ENCODE data around the gene PEX10.

PEX10 gene

DNA sequence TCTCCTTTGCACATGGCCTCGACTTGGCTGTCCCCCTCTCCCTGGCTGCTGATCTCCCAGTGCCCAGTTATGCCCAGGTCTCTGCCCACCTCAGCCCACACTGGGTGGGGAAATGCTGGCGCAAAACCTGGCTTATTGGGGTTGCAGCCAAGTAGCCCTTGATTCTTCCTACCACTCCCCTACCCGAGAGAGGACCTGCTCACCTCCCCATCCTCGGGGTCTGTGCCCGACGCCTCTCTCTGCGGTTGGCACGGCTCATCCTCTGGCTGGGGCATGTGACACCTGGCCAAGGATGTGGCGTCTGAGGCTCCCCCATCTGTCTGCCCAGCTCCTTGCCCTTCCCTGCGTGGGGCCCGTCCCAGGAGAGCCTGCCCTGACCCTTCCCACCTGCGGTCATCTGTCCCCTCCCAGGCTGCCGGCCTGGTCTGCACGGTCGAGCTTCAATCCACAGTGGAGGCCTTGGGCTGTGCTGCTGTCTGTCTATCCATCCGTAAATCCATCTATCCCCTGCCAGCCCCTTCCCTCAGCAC is 6.5 kb upstream of the PEX10 start:
- no peak for DNase-seq

DNA sequence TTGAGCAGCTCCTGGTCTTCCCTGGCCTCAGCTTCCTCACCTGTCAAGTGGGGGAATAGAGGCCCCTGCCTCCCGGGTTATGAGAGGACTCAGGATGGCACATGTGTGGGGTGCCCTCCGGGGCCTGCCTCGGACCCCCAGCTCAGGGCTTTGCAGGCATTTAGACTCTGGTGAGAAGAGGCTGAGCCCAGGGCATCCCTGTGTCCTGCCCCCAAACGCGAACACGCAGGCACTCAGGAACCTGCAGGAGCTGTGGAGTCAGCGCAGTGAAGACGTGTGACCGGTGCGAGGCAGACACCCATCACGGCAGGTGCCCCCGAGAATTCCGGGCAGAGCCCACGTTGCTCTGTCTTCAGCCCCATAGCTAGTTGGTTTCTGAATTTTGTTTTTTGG is 5.5 kb upstream of the PEX10 start:
- no peak for DNase-seq

DNA sequence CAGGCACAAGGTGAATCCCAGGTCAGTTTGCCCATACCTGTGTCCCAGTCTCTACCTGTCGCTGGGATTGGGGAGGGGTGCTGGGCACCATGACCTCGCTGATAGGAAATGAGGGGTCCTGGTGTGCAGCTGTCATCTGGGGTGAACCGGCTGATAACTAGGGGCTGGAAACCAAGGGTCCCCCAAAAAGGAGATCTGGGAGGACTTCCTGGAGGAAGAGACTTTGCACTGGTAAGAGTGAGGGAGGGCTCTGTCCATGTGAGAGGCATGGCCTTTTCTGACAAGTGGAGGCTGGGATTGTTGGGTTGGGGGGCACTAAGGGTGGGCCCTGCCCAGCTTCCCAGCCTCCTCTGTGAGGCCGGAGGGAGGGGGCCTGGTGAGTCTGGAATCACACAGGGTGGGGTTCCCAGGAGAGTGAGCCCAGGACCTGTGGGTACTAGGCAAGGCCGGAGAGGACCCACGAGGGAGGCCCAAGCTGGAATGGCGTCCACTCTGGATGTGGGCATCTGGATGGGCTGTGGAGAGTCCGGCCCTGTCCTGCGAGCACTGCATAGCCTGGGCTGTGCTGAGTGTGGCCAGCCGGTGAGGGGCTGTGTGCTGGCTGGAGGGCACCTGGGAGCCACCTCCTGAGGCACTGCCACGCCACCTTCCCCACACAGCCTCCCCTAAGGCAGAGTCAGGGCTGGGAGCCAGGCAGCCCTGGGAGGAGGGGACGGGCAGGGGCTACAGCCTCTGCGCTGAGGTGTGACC is 4.9 kb upstream of the PEX10 start:
- no peak for DNase-seq

DNA sequence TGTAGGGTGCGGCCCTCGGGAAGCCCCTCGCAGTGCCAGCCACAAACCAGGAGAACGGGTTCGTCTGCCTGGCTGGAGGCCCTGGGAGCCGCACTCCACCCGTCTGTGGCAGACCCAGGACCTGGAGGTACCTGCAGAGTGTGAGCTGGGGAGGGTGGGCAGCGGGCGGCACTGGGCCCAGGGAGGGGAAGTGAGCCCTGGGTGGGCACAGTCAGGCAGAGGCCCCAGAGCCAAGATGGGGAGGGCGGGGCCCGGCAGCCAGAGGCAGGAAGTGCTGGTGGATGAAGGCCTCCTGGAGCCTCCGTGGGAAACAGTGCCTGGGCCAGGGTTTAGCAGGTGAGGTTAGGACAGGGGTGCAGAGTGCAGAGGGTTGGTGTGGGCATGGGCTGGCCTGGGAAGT is 4.0 kb upstream of the PEX10 start:
- DNase-seq: peak; percentile 28

DNA sequence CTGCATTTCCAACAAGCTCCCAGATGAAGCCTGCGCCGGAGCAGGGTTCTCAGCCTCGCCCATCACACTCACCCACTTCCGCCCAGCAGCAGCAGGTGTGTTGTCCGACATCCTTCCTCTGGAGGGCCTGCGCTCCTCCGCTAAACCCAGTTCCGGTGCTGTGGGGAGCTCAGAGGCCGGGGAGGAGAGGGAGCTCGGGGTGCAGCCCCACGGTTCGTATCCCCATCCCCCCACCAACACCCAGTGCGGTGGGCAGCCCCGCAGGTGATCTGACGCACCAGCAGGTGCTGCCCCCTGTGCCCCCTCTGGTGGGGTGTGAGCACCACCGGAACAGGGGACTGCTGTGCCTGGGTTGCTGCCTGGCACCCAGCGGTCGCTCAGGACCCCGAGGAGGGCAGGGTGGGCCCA is 3.4 kb upstream of the PEX10 start:
- DNase-seq: peak; percentile 59

DNA sequence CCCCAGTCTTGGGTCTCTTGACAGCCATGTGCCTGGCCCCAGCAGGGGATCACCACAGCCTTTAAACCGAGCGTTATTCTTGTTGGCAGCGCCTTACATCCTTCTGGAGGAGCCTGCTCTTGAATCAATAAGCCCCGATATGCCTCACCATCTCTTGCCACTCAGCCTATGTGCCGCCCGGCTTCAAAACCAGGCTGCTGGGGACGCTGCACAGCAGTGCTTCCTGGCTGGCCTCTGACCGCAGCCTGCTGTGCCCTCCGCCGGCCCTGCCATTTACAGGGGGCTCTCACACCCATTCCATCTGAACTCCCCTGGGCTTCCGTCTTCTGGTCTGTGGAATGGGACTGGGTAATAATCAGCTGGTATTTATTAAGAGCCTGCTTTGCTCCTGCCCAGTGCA is 3.0 kb upstream of the PEX10 start:
- DNase-seq: no peak

DNA sequence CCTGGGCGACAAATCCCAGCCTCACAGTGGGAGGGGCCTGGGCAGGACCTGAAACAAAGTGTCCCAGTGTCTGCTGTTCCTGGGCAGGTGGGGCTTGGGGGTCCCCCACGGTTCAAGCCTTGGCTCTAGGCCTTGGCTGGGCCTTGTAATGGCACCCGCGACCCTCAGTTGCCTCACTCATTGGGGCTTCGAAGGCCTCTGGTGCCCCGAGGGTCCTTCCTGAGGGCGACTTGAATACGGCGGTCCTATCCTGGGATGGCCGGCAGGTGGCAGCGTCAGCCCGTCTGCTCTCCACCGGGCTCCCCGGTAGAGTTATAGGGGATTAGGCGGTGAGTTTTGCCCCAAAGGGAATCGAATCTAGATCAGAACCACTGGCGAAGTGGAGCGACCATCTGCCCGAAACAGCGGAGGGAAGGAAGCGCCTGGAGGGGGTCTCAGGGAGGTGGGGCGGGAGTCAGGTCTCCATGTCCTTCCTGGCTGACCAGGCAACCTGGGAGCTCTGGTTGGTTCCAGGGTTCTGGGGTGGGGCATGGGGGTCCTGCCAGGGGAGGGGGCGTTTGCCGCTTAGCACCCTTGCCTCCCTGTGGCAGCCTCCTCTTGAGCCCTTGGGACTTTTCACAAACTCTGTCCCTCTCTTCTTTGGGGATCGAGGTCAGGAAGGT is 2.1 kb upstream of the PEX10 start:
- DNase-seq: peak; percentile 81

DNA sequence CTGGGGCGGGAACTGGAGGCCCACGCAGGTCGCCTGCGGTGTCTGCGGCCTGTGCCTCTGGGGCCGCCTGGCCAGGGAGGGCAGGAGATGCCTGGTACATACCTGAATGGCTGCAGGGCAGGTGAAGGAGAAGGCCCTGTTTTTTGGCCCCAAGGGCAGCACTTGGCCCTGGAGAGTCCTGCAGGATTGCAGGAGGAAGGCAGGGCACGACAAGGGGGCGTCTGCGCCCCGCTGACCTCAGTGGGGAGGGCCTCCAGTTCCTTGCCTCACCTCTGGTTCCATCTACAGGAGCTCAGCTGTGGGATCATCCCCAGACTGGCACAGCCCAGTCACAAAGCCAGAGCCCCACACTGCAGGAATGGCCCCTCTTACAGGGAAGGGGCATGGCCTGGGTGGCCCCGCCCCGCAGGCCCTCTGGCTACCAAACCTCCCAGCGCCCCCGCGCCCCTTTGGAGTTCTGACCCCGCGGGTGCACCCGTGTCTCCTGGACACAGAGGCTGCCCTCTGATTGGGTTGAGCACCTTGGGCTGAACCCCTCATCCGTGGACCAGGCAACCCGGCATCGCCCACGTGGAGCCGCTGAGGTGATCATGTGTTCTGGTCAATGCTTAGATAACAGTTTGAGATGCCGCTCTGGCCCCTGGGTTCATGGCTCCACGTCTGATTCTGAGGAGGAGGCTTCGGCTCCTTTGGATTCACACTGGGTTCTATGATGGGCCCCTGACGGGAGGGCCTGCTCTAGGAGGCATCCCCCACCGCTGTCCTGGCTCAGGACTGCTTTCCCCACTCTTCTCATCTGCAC is 1.3 kb upstream of the PEX10 start:
- no peak for DNase-seq

DNA sequence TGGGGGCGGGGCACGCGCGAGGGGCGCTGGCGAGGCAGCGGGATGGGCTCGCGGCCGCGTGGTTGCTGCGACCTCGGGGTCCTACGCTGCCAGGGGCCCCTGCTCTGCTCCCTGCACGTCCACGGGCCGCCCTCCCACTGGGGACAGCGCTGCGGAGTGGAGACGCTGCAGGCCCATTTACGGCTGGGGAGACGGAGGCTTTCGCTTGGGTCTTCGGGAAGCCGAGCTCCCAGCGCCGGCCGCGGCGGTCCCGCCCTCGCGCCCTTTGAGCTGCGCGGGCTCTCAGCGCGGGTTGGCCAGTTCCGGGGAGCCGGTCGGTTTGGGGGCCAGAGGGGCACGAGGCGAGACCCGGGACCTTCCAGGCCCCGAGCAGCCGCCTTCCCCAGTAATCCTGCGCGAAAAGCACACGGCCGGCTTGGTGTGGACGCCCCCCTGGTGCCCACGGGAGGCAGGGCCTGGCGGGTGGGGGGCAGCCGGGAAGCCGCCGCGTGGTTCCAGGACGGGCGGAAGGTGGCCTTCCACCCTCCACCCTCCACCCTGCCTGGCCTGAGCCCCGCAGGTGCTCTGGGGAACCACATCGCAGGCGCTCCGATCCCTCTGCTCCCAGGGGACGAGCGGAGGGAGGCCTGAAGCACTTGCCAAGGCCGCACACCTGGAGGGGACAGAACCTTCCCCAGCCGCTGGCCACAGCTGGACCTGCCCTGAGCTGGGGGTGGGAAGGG is 570 bp upstream of the PEX10 start:
- DNase-seq: no peak

DNA sequence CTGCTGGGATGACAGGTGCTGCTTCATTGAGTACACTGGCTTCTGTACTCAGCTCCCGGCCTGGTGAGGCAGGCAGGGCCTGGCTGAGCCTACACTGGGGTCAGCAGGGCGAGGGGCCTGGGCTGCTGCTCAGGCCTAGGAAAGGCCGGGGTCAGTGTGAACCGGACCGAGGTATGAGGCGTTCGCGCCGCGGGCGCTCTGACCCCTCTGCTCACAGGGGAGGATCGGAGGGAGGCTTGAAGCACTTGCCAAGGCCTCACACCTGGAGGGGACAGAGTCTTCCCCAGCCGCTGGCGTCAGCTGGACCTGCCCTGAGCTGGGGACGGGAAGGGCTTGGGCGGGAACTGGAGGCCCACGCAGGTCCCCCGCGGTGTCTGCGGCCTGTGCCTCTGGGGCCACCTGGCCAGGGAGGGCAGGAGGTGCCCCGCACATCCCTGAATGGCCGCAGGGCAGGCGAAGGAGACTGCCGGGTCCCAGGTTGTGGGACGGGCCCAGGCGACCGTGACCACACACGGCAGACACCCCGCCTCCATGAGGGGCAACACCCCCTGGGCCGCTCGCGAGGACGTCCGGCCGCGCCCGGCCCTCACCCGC is 466 bp downstream of the PEX10 start:
- DNase-seq: no peak

DNA sequence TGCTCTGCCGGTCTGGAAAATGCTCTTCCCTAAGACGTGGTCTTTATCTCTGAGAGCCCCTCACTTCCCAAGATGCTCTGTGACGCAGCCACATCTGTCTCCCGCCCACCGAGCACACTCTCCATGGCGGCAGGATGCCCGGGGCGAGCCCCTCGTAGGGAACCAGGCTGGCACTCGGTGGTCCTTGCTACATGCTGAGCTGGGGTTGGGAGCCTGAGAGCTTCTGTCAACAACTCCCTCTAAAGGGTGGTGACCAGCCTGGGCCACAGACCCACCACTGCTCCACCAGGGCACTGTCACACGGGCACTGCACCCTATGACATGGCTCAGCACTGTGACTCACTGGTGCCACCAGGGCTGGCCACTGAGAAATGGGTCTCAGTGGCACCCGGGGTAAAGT is 2.6 kb downstream of the PEX10 start:
- no peak for DNase-seq

DNA sequence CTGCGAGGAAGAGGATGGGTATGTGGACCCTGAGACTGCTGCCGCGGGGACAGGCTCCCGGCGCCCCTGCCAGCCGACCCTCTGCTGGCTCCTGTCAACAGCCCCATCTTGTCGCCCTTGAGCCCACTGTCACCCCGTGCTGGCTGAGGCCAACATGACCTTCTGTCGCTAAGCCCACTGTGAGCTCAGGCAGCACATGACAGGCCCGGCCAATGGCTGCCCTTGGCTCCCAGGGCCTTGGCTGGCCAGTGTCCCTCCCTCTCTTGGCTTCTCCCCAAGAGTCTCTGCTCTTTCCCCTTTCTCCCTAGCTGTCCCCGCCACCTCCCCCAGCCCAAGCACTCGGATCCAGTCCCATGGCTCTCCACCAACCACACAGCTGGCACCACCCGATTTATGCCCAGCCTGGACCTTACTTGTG is 3.5 kb downstream of the PEX10 start:
- DNase-seq: no peak

DNA sequence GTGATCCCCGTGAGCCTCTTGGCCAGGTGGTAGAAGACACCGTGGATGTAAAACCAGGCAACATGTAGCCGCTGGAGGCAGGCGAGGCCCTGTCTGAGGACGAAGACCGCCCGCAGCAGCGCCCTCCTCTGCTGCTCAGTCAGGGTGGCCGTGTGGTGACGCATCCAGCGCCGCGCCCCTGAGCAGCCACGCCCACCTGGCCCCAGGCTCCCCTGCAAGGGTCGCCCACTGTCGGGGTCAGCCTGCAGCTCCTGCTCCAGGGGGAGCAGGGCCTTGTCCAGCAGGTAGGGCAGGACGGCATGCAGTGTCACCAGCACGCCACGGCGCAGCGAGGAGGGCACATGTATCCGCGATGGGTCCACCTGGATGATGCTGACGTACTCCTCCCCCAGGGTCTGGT is 3.9 kb downstream of the PEX10 start:
- DNase-seq: no peak

DNA sequence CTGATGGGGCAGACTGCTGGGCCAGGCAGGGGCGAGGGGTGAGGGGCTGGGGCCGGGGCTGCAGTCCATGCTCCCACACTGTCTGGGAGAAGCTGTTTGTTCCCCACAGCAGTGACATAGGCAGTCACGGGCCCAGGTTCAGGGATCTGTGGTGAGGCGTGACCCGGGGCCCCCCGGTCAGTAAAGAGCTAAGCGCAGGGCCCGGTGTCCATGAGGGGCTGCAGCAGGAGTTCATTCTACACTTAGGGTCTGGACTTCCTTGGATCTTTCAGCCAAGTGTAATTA is 4.4 kb downstream of the PEX10 start:
- DNase-seq: no peak

DNA sequence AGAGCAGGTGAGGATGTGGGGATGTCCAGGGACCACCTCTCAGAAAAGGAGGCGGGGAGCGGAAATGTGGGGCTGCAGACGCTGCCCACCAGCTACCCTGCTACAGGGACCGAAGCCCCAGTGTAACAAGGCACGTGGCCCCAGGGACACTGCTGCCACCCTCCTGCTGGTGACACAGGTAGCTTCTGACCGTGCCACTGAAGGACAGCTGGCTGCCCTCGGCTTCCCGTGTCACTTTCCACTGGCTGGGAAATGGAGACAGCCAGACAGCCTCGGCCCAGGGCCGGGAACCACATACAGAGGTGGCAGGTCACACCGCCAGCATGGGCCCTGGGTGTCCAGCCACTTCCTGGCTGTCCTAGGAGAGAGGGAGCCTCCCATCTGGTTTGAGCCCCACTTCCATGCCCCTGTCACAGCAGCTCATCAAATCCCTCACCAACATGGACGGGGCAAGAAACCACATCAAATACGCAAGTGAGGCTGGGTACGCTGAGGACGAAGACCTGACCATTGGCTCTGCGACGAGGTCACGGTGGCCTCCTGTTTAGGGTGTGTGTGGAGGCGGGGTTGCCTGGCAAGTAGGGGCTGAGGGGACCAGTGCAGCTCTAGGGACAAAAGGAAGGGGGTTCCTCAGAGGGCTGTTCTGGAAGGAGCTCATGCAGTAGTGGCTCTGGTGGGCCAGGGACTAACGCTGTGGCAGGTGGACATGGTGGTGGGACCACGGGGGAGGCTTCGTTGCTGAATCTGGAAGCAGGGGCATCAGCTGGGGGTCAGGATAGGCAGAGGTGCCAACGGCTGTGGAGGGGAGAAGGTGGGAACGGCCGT is 5.0 kb downstream of the PEX10 start:
- DNase-seq: no peak

DNA sequence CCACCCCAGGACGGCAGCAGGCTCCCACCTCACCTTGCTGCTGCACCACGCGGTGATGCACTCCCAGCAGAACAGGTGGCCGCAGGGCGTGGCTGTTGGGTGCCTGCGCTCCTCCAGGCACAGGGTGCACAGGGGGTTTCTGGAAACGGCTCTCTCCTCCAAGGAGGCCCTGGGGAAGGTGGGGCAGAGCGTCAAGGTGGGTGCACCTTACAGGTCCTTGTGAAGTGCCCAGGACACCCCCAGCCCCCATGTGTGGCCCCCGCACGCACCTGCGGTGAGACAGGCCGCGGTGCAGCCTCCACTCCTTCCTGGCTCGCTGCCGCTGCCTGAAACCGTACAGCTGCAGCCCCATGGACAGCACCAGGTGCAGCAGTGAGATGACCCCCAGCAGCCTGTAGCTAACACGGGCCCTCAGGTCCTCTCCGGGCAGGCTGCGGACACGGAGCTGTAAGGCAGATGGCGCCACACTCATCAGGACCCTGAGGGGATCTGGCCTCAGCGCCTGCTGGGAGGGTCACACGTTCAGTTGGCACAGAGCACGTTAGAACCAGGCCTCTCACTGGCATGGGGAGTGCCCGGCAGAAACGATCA is 5.8 kb downstream of the PEX10 start:
- no peak for DNase-seq

DNA sequence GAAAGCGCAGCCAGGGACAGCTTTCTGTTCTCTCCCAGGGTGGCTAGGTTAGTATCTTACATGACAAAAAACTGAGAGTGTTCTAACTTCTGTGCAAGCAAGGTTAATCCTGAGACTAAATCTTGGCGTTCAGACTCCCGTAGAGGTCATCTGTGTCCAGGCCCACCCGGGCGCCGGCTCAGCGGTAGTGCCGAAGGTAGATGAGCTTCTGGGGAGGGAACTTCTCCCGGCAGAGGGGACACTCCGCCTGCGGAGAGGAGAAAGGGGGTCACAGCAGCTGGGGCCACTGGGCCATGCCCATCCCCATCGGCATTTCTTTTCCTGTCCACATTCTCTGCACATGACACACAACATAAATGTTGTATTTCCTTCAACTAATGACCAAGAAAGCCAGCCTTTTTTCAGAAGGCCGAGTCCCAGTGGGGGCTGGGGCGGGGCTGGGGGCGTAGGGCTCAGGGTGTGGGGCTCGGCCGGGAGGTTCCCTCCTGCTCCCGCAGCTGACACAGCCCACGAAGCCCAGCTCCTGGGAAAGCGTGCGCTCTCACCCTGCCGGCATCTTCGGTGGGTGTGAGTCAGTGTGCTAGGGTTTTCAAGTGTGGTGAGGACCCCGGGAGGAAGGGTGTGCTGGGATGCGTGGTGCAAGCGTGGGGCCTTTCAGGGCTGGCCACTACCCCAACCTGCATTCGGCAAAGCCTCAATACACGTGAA is 6.6 kb downstream of the PEX10 start:
- DNase-seq: no peak

DNA sequence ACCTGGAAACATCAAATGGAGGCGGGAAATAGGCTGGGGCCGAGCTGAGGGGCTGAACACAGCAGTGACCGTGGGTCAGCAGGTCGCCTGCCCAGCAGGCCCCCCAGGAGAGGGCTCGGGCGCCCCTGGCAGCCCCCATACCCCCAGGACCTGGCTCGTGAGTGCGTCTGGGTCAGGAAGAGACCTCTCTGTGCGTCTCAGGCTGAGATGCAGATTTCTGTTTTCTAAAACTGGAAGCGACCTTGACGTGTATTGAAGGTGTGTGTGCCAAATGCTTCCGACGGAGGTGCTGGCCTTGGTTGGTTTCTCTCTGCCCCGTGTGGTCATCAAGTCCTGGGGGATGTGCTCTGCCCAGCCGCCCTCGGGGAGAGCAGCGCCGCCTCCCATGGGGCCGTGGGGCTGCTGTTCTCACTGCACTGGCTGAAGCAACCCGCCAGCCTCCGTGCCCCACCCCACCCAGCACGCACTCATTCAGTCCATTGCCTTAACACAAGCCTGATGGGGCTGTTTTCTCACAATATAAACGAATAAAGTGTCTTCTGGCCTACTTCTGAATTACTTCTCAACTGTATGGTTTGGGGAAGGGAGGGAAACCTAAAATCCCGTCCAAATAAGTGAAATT is 7.4 kb downstream of the PEX10 start:
- DNase-seq: no peak

DNA sequence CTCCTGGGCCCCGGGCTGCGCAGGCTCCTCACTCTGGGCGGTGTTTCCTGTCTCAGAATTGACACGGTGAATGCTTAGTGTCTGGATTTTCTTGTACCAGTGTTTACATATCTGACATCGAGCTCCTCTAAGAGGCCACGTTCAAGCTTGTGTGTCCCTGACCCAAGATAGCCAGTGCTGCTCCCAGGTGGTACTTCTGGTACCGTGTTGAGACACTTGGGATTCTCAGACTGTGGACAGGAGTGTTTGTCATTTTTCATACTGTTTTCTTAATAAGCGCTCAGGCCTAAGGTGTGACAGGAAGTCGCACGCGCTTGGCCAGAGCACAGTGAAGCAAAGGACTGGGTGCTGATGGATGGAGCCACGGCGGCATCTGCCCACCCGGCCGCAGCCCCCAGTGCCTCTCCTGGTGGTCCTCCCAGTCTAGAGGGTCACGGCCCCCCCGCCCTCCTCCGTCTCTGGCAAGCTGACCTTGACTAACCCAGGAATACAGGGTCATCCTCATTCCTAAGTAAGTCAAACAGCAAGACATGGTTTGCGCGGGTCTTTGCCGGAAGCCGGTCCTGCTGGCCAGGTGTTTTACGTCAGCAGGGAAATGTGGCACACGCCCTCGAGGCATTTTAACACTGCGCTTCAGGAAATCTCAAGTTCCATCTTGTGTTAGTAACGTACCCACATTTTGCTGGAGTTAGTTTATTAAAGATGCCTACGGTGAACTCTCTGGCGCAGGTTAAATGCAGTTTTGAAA is 8.0 kb downstream of the PEX10 start:
- no peak for DNase-seq

DNA sequence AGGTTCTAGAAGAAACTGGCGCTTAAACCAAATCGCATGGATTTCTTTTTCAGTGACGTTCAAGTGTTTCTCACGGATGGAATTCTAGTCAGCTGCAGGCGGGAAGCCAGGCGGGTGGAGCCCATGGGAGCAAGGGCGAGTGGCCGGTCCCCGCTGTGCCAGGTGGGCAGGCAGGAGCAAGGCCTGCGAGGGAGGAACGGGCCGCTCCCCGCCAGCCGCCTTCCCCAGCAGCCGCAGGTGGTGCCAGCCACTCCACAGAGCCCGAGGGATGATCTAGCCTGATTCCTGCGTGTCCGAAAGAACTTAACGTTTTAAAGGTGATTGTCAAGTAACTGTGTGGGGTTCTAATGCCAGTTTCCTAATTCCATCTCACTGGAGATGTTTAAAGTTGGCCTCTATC is 9.1 kb downstream of the PEX10 start:
- DNase-seq: no peak
